HepG2 (cell line): ENCODE measurements around the gene LSS. TPM values are rescaled to one million over a fixed set of nuclear protein-coding genes. Genes with fewer than 3 reads are reported as not detected.

Experiments used
- BRD4 ChIP-seq: sonication (generic); formaldehyde crosslinking; IDR thresholded peaks from 2 replicates; pipeline ENCODE4 v1.4.0; 2020; ENCODE audit warnings: missing genetic modification reagents
- CBX2 ChIP-seq, 2 experiments: fragments of 200-600 bp in 1 of 2; sonication (generic); formaldehyde crosslinking in 1 of 2; IDR thresholded peaks; 2 replicates each; pipeline versions ENCODE4 v1.7.0 to v1.8.1; 2018 to 2022; ENCODE audit warnings: low read depth in 2 of 2, low read length in 1 of 2, mild to moderate bottlenecking in 1 of 2, missing genetic modification reagents in 1 of 2
- DMTF1 ChIP-seq: sonication (generic); formaldehyde crosslinking; IDR thresholded peaks from 2 replicates; pipeline ENCODE4 v1.4.0; 2020; ENCODE audit warnings: mild to moderate bottlenecking, missing genetic modification reagents
- ELF4 ChIP-seq: sonication (generic); formaldehyde crosslinking; IDR thresholded peaks from 2 replicates; pipeline ENCODE4 v1.5.0; 2020; ENCODE audit warnings: missing genetic modification reagents, mild to moderate bottlenecking, moderate library complexity, borderline replicate concordance
- KIAA2018 ChIP-seq: sonication (generic); formaldehyde crosslinking; IDR thresholded peaks from 2 replicates; pipeline ENCODE4 v1.5.0; 2020; ENCODE audit warnings: mild to moderate bottlenecking, missing genetic modification reagents, borderline replicate concordance
- MATR3 ChIP-seq: sonication (generic); formaldehyde crosslinking; IDR thresholded peaks from 2 replicates; pipeline ENCODE4 v1.4.0; 2020; ENCODE audit warnings: missing genetic modification reagents
- SCMH1 ChIP-seq: sonication (generic); formaldehyde crosslinking; IDR thresholded peaks from 2 replicates; pipeline ENCODE4 v1.9.0; 2021; ENCODE audit warnings: missing genetic modification reagents, mild to moderate bottlenecking, borderline replicate concordance
- SNAPC2 ChIP-seq: sonication (generic); formaldehyde crosslinking; IDR thresholded peaks from 2 replicates; pipeline ENCODE4 v1.8.1; 2022; ENCODE audit warnings: mild to moderate bottlenecking, missing genetic modification reagents
- SP4 ChIP-seq: sonication (generic); formaldehyde crosslinking; IDR thresholded peaks from 2 replicates; pipeline ENCODE4 v1.8.1; 2023; ENCODE audit warnings: mild to moderate bottlenecking, missing genetic modification reagents
- SSRP1 ChIP-seq: IDR thresholded peaks from 2 replicates; pipeline ENCODE4 v1.6.1; 2016; ENCODE audit warnings: control low read depth
- TMF1 ChIP-seq: sonication (generic); formaldehyde crosslinking; IDR thresholded peaks from 2 replicates; pipeline ENCODE4 v1.8.1; 2022; ENCODE audit warnings: low read depth, missing genetic modification reagents
- ZNF331 ChIP-seq: sonication (generic); formaldehyde crosslinking; IDR thresholded peaks from 2 replicates; pipeline ENCODE4 v1.4.0; 2020; ENCODE audit warnings: missing genetic modification reagents
- ZNF44 ChIP-seq: sonication (generic); formaldehyde crosslinking; IDR thresholded peaks from 2 replicates; pipeline ENCODE4 v1.5.1; 2020; ENCODE audit warnings: mild to moderate bottlenecking, missing genetic modification reagents
- ZNF468 ChIP-seq: sonication (generic); formaldehyde crosslinking; IDR thresholded peaks from 2 replicates; pipeline ENCODE4 v1.8.0; 2022; ENCODE audit warnings: mild to moderate bottlenecking, moderate library complexity, missing genetic modification reagents
- ZNF513 ChIP-seq: sonication (generic); formaldehyde crosslinking; conservative IDR thresholded peaks from 2 replicates; pipeline ENCODE4 v1.5.0; 2020; ENCODE audit warnings: missing genetic modification reagents
- polyA plus RNA-seq, 8 experiments: library from polyadenylated mRNA; depleted of rRNA in 3 of 8; stranded (reverse) in 7 of 8; unstranded in 1 of 8; fragments of >200 nt; fragmentation: Illumina TruSeq in 4 of 8; extraction: Trizol in 4 of 8; gene quantifications; 2 replicates each; pipeline versions ENCODE4 v1.2.1 to v1.2.3, GENCODE V29; 2011 to 2016; ENCODE audit warnings: low read depth in 4 of 8, missing spikeins in 1 of 8, mixed read lengths in 1 of 8; ENCODE audit not compliant: insufficient read depth in 1 of 8
- total RNA-seq, 5 experiments: library from RNA; depleted of rRNA; stranded (reverse); fragments of >200 nt; fragmentation: Illumina TruSeq; extraction: Trizol; gene quantifications; 2 replicates each; pipeline ENCODE4 v1.2.3, GENCODE V29; 2016; ENCODE audit warnings: low read depth in 1 of 5

Gene LSS
- total and polyA plus RNA-seq, 2 of the 13 experiments (the other 11 are each of a cell fraction or from before 2014, with no cell fraction given): 72.6 to 113 TPM

GRCh38 chr21:46155514-46156377 is 72.8 kb downstream of the LSS start, which contains the start of gene FTCD (continued):
- TF ChIP-seq ZNF513 (CRISPR knock-in tag) (no peak), ZNF44 (no peak; the same call in 1 of the 2 replicates), SNAPC2 (CRISPR knock-in tag) (no peak; the same call in 1 of the 2 replicates), SCMH1 (CRISPR knock-in tag) (no peak), KIAA2018 (CRISPR knock-in tag) (no peak), SSRP1 (CRISPR knock-in tag) (no peak), DMTF1 (no peak; the same call in 1 of the 2 replicates), ELF4 (CRISPR knock-in tag) (no peak), ZNF331 (CRISPR knock-in tag) (0 out of 2 replicates have a peak, but pooled peaks have one; percentile 67), TMF1 (no peak), CBX2 (IDR thresholded peaks at IDR 0.05; ENCODE audit: low read depth, low read length) (no peak), CBX2 (CRISPR knock-in tag; IDR thresholded peaks at IDR 0.05; ENCODE audit: low read depth) (no peak), BRD4 (CRISPR knock-in tag) (peak; percentile 92), MATR3 (CRISPR knock-in tag) (no peak), ZNF468 (no peak), SP4 (CRISPR knock-in tag) (peak; percentile 10; the same call in 1 of the 2 replicates)
